Activated CD4-positive, alpha-beta T cell treated with anti-CD3 and anti-CD28 coated beads for 24 hours (primary cell): ENCODE data around the gene NRXN2.
"Not testable (repeated sequence)": the region's sequence is repeated elsewhere in the genome, so short reads cannot be mapped to it uniquely, and the experiment has no call there.

Experiments used
- DNase-seq, 2 donors: peaks; one replicate each; pipeline ENCODE4 v3.0.0-alpha.2; 2020; ENCODE audit warnings: low read depth in 2 of 2

Gene NRXN2

DNA sequence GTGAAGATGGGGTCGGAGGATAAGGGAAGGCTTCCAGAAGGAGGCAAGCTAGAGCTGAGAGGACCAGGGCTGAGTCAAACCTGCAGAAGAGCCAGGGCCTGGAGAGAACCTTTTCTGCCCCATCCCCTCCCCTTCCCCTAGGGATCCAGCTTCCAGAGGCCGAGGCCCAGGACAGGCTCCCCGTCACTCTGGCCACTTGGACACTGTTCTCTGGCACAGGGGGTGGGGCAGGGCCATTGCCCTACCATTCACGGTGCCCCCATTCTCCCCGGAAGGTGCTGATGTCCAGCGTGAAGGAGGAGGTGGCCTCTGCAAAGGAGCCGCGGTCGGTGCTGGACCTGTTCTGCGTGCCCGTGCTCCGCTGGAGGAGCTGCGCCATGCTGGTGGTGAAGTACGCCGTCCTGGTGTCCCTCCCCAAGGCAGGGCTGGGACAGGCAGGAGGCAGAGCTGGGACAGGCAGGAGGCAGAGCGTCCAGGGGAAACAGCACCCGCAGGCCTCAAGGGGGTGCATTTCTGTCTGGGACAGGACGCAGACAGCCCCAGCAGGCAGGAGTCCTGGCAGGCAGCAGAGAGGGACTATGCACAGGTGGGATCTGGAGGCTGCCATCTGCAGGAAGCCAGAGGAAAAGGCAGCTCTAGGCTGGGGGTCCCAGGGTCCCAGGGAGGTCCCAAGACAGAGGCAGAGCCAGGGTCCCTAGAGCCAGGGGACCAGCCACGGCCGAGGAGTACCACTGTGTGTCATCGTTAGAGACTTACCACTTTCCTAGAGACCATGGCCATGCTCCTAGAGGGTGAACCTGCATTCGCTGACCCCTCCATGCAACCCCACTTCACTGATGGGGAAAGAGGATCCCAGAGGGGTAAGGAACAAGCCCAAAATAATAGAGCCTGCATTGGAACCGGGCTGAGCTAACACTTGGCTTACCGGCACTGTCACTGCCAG lies 157.8 kb downstream of the NRXN2 start:
- no peak for DNase-seq

DNA sequence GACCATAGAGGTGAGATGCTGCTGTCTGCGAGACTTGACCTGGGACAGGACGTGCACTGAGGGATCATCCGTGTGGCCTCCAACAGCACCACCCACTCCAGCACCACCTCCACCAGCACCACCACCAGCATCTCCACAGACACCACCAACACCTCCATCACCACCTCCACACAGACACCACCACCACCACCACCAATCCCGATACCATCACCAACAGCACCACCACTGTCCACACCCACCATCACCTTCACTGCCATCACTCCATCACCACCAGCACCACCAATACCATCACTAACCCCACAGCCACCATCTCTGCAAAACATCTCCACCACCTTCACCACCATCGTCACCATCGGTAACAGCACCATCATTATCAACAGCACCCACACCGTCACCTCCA lies 158.6 kb downstream of the NRXN2 start:
- no peak for DNase-seq

DNA sequence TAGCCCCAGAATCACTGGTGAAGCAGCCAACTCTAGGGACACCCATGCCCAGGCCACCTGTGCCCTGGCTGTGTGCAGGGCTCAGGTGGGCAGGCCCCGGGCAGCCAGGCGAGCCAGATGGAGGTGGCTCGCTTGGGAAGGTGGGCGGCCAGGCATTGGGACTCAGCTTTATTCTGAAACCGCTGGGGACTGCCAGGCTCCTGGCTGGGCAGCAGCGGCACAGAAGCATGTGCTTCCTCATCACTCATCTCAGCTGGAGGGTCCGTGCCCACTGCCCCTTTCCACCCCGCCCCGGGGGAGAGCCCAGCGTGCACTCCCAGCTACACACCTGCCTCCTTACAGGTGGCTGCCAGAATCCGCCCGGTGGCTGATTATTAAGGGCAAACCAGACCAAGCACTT lies 159.0 kb downstream of the NRXN2 start:
- DNase-seq: no peak

DNA sequence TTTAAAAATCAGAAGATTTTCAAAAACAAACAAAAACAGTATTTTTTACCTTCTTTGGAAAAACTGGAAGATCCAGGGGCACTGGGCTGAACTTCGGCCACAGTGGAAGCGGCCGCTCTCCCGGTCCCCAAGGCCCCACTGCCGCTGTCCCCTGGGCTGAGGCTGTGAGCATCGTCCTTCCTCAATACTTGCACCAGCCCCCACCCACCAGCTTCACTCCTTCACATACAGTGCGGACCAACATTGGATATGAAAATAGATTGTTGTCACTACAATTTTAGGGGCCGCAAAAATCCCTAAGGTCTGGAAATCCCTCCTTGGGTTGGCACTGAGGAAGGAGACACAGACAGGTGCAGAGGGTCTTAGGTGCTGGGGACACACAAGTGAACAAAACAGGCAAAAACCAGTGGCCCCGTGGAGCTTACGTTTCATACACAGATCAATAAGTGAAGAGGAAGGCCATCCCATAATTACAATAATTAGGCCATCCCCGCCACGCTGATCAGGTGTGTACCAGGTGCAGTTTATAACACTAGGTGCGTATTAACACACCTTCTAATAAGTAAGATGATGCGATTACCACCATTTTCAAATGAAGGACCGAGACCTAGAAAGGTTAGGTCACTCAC lies 160.2 kb downstream of the NRXN2 start:
- no peak for DNase-seq

DNA sequence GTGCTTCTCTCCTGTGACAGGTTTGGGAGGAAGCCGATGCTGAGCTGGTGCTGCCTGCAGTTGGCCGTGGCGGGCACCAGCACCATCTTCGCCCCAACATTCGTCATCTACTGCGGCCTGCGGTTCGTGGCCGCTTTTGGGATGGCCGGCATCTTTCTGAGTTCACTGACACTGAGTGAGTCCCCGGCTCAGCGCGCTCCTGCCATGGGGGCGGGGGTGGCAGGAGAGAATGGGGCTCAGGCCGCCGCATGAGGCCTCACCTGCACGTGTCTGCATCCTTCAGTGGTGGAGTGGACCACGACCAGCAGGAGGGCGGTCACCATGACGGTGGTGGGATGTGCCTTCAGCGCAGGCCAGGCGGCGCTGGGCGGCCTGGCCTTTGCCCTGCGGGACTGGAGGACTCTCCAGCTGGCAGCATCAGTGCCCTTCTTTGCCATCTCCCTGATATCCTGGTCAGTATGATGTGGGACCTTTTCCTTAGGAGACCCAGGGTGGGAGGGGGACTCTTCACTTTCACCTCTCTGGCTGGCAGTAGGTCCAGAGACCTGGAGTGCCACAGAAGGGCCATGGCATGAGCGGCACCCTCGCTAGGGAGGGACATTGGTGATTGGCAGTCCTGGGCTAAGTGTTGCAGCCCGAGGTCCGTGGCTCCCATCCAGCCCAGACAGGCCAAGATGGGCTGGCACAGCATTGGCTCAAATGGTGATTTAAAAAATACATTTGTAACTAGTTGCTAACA lies 160.8 kb downstream of the NRXN2 start:
- no peak for DNase-seq

DNA sequence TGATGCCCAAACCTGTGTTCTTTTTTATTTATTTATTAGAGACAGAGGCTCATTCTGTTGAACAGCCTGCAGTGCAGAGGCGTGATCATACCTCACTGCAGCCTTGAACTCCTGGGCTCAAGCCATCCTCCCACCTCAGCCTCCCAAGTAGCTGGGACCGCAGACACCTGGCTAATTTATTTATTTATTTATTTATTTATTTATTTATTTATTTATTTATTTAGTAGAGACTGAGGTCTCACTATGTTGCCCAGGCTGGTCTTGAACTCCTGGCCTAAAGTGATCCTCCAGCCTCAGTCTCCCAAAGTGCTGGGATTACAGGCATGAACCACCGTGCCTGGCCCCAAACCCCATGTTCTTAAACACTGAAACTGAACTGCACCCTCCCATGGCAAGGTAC lies 161.6 kb downstream of the NRXN2 start:
- not testable (repeated sequence) for DNase-seq

DNA sequence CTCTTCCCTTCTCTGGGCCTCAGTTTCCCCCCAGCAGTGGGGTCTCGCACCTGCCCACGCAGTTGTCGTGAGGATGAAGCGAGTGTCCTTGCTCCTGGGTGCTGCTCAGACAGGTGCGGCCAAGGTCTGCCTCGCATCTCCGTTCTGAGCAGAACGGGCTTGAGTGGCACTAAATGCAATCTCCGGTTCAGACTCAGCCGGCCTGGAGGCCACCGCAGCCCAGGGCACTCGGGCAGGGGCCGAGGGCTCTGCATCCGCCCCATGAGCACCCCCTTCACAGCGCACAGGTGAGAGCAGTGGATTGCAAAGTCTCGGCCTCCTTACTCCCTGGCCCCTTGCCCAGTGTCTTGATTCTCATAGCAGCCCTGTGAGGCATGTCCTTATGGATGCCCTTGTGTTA lies 162.1 kb downstream of the NRXN2 start:
- DNase-seq: no peak

DNA sequence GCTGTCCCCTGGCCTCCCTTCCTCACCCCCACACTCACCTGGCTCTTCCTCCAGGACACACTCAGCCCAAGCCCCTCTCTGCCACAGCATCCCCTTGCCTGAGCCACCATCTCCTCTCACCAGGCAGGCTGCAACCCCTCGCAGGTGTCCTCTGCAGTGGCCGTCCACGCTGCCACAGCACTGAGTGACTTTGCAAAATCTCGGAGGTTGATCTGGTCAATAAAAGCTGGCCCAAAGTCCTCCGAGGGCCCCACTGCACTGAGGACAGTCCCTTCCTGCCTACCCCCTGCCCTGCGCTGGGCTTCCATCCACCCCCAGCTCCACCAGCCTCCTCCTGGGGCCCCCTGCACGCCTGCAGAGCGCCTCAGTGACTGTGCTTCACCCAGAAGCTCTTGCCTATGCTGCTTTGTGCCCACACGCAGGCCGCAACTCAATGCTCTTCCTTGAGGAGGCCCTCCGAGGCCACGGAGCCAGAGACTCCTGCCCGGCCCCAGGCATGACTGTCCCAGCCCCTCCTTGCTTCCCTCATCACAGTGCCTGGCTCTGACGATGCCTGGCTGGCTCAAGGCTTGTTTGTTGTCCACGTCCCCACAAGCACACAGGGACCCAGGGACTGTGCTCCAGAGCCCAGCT lies 162.7 kb downstream of the NRXN2 start:
- no peak for DNase-seq

DNA sequence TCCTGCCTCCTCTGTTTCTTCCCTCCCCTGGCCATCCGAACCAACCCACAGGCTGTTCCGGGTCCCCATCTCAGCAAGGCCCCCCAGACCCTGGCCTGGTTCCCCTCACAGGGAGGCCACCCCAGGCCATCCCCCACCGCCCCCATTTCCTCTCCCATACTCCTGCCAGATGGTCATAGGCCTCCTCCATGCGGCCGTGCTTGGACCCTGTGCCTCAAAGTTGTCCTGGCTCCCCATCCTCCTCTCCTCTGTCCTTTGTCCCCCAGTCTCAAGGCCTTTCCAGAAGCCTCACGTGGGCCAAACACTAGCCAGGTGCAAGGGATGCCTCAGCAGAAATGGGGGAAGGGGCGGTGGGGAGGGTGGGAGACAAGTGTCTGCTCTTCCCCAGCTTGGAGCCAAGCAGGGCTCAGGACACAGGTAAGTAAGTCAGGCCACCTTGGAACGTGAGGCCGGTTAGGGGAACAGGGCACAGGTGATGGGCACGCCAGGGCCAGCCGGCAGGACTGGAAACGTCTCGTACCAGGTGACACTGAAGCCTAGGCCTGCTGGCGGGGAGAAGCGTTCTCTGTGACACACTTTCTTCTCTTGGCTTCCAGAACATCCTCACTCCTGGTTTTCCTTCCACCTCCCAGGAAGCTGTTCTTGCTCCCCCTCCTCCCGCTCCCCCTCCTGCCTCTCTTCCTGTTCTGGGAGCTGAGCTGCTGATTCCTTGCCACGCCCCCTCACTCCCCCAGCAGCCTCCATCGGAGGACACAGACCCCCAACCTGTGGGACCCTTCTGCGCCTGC lies 163.5 kb downstream of the NRXN2 start:
- DNase-seq: no peak

DNA sequence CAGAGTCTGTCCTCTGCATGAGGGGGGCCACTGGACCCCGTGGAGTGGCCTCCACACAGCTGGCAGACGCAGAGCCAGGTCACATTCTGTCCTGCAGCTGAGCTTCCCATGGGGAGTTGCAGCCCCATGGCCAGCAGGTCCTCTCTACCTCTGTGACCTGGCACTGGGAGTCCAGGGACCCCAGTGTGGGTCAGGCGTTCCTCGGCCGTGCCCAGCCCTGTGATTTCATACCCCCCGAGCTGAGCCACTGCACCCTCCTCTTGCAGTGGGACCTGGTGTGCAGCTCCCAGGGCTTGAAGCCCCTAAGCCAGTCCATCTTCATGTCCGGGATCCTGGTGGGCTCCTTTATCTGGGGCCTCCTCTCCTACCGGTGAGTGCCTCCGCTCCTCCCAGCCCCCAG lies 164.1 kb downstream of the NRXN2 start:
- DNase-seq: no peak

DNA sequence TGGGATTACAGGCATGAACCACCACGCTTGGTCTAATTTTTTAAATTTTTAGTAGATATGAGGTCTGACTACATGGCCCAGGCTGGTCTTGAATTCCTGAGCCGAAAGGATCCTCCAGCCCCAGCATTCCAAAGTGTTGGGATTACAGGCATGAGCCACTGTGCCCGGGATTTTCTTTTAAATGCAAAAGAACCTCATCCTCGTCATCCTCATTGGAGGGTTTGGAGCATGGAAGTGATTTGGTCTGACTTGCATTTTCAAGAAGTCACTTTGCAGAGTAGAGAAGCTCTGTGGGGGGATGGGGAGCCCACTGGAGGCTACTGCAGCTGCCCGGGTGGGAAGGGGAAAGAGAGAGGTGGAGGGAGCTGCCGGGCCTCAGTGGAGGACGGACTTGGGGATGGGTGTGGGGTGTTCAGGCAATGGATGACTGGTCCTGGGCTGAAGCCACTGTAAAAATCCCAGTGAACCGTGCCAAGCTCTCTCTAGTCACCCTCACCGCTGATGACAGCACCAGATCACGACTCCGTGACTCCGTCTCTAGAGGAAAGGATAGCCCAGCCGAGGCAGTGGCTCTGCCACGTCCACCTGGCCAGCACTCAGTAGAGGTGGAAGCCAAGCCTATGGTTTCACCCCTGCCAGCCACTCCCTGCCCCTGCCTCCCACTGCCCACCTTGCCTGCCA lies 164.8 kb downstream of the NRXN2 start:
- DNase-seq: no peak

DNA sequence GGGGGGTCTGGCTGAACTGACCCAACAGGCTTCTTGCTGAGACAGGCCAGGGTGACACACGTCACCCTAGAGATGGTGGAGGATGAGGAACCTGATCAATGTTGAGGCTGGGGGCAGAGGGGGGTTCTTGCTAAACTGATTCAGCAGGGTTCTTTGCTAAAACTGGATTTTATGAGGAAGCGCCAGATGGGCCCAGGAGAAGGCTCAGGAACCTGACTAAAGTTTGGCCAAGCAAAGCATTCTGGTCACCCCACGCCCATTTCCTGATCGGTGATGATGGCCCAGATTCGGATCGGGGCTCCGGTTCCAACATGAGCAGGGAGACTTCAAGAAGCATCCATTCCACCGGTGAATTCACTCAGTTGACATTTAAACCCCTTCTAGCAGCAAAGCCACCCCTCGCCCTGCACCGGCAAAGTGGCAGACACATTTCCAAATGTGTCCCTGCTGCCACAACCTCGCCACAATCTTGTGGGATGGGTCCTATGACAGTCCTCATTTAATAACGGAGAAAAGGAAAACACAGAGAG lies 166.2 kb downstream of the NRXN2 start:
- no peak for DNase-seq
